SU-DHL-6 (cell line): ENCODE results near the gene IDH2.

Experiments
- H2AFZ ChIP-seq: fragments of 200-600 bp; sonication (generic); 2 replicates; pipeline ENCODE4 v1.6.1; 2014; ENCODE audit warnings: low read depth, mild to moderate bottlenecking, moderate library complexity, mixed read lengths, antibody characterized with exemption, low read length; ENCODE audit not compliant: severe bottlenecking
- H3F3A ChIP-seq: fragments of 200-600 bp; shearing (Covaris generic); 2 replicates; pipeline ENCODE4 v1.6.0; 2016; ENCODE audit warnings: antibody characterized with exemption, mild to moderate bottlenecking; ENCODE audit not compliant: insufficient read depth
- H3K27ac ChIP-seq: fragments of 200-600 bp; sonication (generic); 2 replicates; pipeline ENCODE4 v1.5.1; 2016; ENCODE audit warnings: low read depth, mild to moderate bottlenecking, low read length, moderate library complexity, mixed read lengths
- H3K27me3 ChIP-seq: fragments of 200-600 bp; sonication (generic), shearing (Covaris generic); 2 replicates; pipeline ENCODE4 v1.6.0; 2014; ENCODE audit warnings: mild to moderate bottlenecking, low read length
- H3K36me3 ChIP-seq: fragments of 200-600 bp; sonication (generic); 2 replicates; pipeline ENCODE4 v1.6.1; 2014; ENCODE audit warnings: mild to moderate bottlenecking, low read length, mixed read lengths
- H3K4me2 ChIP-seq: fragments of 300-600, 200-600 bp; shearing (Covaris generic), sonication (generic); 2 replicates; pipeline ENCODE4 v1.6.0; 2014; ENCODE audit warnings: low read length, low read depth, mild to moderate bottlenecking; ENCODE audit not compliant: poor library complexity, severe bottlenecking
- H3K4me3 ChIP-seq: fragments of 200-600 bp; sonication (generic); 2 replicates; pipeline ENCODE4 v1.5.1; 2014; ENCODE audit warnings: antibody characterized with exemption, low read length, mild to moderate bottlenecking, mixed read lengths; ENCODE audit not compliant: insufficient read depth, poor library complexity, severe bottlenecking
- H3K79me2 ChIP-seq: fragments of 200-600 bp; sonication (generic); 2 replicates; pipeline ENCODE4 v1.6.1; 2014; ENCODE audit warnings: mild to moderate bottlenecking, low read length, moderate library complexity; ENCODE audit not compliant: insufficient read depth
- H3K9ac ChIP-seq: fragments of 200-600 bp; sonication (generic); 2 replicates; pipeline ENCODE4 v1.7.0; 2014; ENCODE audit warnings: mild to moderate bottlenecking, low read length
- H3K9me2 ChIP-seq: fragments of 200-600 bp; sonication (generic); replicated peaks from 2 replicates; pipeline ENCODE4 v1.6.1; 2014; ENCODE audit warnings: low read length; ENCODE audit not compliant: insufficient read depth
- H3K9me3 ChIP-seq: fragments of 200-600 bp; sonication (generic); 2 replicates; pipeline ENCODE4 v1.6.1; 2014; ENCODE audit warnings: low read length, mixed read lengths; ENCODE audit not compliant: insufficient read depth
- H4K20me1 ChIP-seq: fragments of 200-600 bp; sonication (generic); 2 replicates; pipeline ENCODE4 v1.6.1; 2014; ENCODE audit warnings: low read depth, mild to moderate bottlenecking, antibody characterized with exemption, low read length, moderate library complexity, mixed read lengths
- EZH2phosphoT487 ChIP-seq: fragments of 200-600 bp; sonication (generic), shearing (Covaris generic); conservative IDR thresholded peaks from 2 replicates; pipeline ENCODE4 v1.6.1; 2018; ENCODE audit warnings: mild to moderate bottlenecking, antibody characterized with exemption, low read length, moderate library complexity, mixed read lengths
- TF ChIP-seq, protein P1 (sequence below): fragments of 200-600 bp; sonication (generic); IDR thresholded peaks from one replicate; pipeline ENCODE4 v1.5.1; 2017; ENCODE audit warnings: antibody characterized with exemption, mild to moderate bottlenecking, low read length, moderate library complexity; ENCODE audit not compliant: insufficient read depth, poor library complexity, severe bottlenecking

Gene IDH2

DNA sequence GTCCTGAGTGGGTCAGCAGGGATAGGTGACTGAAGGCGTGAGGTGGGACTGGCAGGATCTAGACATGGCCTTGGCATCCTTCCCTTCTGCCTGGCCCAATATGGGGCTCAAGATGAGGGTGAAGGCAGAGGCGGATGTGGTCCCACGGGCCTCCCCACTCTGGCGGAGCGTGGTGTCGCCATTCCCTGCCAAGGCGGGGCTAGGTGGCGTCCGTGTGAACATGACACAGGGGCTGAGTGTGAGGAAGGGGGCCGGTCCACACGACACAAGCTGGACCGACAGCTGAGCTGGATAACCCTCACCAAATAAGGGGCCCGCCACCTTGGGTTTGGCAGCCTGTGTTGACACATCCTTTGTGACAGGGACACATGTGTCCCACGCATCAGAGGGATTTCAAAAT is 58.1 kb downstream of the IDH2 start:
- no peak overlapping the region for H3K4me3 ChIP-seq
- no peak overlapping the region for H3K4me2 ChIP-seq
- no peak overlapping the region for H2AFZ ChIP-seq
- H3K79me2 ChIP-seq: no peaks in the 10 kb centered on the region
- H4K20me1 ChIP-seq: no peaks in the 10 kb centered on the region
- H3K9me3 ChIP-seq: no peaks in the 10 kb centered on the region
- no peaks in the 10 kb centered on the region for H3K27me3 ChIP-seq
- H3K9ac ChIP-seq: no peak overlapping the region
- H3F3A ChIP-seq: no peaks in the 10 kb centered on the region
- no peaks in the 10 kb centered on the region for H3K36me3 ChIP-seq
- no peaks in the 10 kb centered on the region for H3K9me2 ChIP-seq
- TF ChIP-seq EZH2phosphoT487: no peak
- H3K27ac ChIP-seq: no peak overlapping the region

DNA sequence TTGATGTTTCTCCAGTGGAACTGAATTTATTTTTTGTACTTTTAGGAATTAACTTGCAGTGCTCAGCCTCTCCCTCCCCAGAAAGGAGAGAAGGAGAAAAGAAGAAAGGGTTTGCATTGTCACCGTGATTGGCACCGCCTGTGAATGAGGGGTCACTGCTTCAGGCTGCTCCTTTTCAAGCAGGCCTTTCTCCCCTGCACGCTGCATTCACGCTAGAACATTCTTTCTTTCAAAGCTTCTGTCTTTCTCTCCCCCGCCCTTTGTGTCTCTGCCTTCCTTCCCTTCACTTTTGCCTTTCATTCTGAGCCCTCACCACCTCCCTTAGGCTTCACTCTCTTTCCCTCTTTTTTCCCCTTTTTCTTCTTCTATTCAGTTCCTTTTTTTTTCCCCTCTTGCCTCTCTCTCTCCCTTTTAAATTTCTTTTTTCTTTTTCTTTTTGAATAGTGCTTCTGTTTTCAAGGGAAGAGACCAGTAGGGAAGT is 58.7 kb downstream of the IDH2 start:
- TF ChIP-seq, protein P1, sequence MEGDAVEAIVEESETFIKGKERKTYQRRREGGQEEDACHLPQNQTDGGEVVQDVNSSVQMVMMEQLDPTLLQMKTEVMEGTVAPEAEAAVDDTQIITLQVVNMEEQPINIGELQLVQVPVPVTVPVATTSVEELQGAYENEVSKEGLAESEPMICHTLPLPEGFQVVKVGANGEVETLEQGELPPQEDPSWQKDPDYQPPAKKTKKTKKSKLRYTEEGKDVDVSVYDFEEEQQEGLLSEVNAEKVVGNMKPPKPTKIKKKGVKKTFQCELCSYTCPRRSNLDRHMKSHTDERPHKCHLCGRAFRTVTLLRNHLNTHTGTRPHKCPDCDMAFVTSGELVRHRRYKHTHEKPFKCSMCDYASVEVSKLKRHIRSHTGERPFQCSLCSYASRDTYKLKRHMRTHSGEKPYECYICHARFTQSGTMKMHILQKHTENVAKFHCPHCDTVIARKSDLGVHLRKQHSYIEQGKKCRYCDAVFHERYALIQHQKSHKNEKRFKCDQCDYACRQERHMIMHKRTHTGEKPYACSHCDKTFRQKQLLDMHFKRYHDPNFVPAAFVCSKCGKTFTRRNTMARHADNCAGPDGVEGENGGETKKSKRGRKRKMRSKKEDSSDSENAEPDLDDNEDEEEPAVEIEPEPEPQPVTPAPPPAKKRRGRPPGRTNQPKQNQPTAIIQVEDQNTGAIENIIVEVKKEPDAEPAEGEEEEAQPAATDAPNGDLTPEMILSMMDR: no peak
- no peak for TF ChIP-seq EZH2phosphoT487
- Histone ChIP-seq H3K36me3 (no peaks in the 10 kb centered on the region), H3K9me3 (no peaks in the 10 kb centered on the region), H3K79me2 (no peaks in the 10 kb centered on the region), H3K27ac (no peak overlapping the region), H4K20me1 (no peaks in the 10 kb centered on the region), H3F3A (no peaks in the 10 kb centered on the region), H3K4me3 (no peak overlapping the region), H3K27me3 (no peaks in the 10 kb centered on the region), H2AFZ (no peak overlapping the region), H3K4me2 (no peak overlapping the region), H3K9me2 (no peaks in the 10 kb centered on the region), H3K9ac (no peak overlapping the region)

DNA sequence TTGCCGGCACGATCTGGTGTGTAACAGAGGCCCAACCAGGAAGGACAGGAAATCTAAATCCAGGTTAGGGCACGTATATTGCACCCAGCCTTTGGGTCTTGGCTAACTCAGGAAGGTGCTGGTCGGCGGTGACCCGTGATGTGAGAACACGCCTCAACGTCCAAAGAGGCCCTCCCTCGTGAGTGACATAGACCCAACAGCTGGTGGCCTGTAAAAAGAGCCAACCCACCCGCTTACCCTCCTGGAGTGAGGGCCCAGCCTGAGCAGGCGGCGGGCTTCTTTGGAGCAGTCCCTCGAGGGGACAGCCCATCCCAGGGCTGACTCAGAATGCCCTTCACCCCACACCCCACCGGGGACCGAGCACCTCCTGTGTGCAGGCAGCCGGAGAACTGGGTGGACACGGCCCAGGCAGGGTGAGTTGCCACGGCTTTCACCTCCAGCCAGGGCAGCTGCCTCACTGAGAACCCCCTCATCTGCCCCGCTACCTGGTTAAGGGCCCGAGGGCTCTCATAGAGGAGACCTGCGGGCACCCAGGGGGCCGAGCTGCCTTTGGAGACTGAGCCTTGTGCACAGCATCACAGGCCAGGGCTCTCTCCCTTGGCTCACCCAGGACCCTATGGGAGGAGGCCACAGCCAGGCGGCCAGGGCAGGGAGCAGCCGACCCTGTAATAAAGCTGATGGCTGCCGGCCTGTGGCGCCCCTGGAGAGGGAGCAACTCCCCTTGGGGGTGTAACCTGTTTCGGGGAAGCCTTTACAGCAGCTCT is 59.3 kb downstream of the IDH2 start:
- Histone ChIP-seq H2AFZ (no peak overlapping the region), H3F3A (no peaks in the 10 kb centered on the region), H3K27me3 (no peaks in the 10 kb centered on the region), H3K27ac (no peak overlapping the region), H3K9me2 (no peaks in the 10 kb centered on the region), H3K4me3 (no peak overlapping the region), H3K9ac (no peak overlapping the region), H3K4me2 (no peak overlapping the region), H4K20me1 (no peaks in the 10 kb centered on the region), H3K9me3 (no peaks in the 10 kb centered on the region), H3K36me3 (no peaks in the 10 kb centered on the region), H3K79me2 (no peaks in the 10 kb centered on the region)
- TF ChIP-seq, protein P1: no peak
- no peak for TF ChIP-seq EZH2phosphoT487

DNA sequence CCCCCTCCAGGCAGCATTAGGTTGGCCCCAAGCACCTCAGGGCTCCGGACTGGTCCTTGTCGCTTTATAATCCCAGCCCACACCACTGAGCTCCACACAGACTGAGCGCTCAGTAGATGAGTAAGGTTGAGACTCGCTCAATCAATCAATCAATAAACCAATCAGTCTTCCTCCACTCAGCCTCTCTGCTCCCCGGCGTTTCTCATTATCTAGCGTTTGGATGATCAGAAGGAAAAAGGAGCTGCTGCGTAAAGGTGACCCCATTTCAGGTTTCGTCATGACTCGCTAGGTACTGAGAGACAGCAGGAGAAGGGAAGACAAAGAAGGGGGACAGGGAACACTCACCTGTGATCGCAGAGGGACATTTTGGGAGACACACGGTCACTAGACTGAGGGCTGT is 59.9 kb downstream of the IDH2 start:
- Histone ChIP-seq H3K9ac (no peak overlapping the region), H3K27me3 (no peaks in the 10 kb centered on the region), H3F3A (no peaks in the 10 kb centered on the region), H3K79me2 (no peaks in the 10 kb centered on the region), H3K4me3 (no peak overlapping the region), H2AFZ (no peak overlapping the region), H4K20me1 (no peaks in the 10 kb centered on the region), H3K4me2 (no peak overlapping the region), H3K27ac (no peak overlapping the region), H3K9me3 (no peaks in the 10 kb centered on the region), H3K9me2 (no peaks in the 10 kb centered on the region), H3K36me3 (no peaks in the 10 kb centered on the region)
- TF ChIP-seq EZH2phosphoT487: no peak
- TF ChIP-seq, protein P1: no peak
